ENCODE results near the gene OVOL3.
A peak's percentile ranks its signal among the peaks of the same experiment; 100 is the strongest.
"Not testable (repeated sequence)": the region's sequence is repeated elsewhere in the genome, so short reads cannot be mapped to it uniquely, and the experiment has no call there.

OVOL3 gene

DNA sequence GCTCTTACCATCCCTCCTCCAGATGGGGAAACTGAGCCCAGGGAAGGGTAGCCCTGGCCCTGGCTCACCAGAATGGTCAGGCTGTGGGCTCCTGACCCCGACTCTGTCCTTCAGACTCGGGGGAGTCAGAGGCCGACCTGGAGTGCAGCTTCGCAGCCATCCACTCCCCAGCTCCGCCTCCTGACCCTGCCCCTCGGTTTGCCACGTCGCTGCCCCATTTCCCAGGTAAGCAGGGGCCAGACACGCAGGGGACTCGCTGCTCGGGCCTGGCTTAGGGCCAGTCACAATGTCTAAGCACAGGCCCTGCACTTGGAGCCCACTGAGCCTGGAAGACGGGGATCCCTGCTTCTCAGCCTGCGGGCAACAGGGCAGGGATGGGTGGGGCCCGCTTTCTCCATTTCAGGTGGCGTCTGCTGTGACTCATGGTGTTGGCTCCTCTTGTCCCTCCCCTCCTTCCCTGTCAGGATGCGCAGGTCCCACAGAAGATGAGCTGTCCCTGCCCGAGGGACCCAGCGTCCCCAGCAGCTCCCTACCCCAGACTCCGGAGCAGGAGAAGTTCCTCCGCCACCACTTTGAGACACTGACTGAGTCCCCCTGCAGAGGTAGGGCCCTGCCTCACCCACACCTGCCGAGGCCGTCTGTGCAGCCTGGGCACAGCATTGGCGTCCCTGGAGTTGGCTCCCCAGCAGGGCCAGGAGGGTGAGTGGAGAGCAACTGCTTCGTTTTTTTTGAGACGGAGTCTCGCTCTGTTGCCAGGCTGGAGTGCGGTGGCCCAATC lies 9.2 kb upstream of the OVOL3 start:
- DNase-seq: no peak

GRCh38 chr19:36103040-36103626 lies 7.8 kb upstream of the OVOL3 start:
- no peak for DNase-seq

DNA sequence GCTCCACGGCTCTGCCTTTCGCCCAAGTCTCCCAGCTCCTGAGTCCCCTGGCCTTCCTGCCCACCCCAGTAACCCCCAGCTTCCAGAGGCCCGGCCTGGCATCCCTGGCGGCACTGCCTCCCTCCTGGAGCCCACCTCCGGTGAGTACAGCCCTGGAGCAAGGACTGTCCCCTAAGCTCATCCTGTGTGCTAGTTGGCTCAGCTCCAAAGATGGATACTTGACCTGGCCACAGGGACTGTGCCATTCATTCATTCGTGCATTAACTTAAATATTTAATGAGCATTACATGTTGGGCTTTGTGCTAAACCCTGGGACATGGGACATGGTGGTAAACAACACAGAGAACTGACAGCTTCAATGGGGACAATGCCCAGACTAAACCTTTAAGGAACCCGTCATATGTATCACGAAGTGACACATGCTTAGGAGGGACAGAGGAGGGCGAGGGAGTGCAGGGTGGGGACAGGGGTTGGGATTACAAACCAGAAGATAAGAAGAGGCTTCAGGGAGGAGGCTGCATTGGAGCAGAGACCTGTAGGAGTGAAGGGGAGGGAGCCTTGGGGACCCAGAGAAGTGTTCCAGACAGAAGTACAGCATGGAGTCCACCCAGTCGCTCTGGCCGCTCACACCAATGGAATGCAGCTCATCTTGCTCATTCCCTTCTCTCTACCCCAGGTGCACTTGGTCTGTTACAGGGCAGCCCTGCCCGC lies 6.9 kb upstream of the OVOL3 start:
- DNase-seq: no peak

GRCh38 chr19:36106441-36106840 lies 4.5 kb upstream of the OVOL3 start:
- no peak for DNase-seq

GRCh38 chr19:36106991-36107390 lies 4.0 kb upstream of the OVOL3 start:
- no peak for DNase-seq

- DNase-seq: no peak
These were observed 2.3 kb upstream of the OVOL3 start for GRCh38 chr19:36108684-36109083.

- DNase-seq: no peak
These were observed 227 bp downstream of the OVOL3 start for GRCh38 chr19:36111200-36111539.

GRCh38 chr19:36112678-36113077 lies 1.7 kb downstream of the OVOL3 start:
- DNase-seq: no peak

DNA sequence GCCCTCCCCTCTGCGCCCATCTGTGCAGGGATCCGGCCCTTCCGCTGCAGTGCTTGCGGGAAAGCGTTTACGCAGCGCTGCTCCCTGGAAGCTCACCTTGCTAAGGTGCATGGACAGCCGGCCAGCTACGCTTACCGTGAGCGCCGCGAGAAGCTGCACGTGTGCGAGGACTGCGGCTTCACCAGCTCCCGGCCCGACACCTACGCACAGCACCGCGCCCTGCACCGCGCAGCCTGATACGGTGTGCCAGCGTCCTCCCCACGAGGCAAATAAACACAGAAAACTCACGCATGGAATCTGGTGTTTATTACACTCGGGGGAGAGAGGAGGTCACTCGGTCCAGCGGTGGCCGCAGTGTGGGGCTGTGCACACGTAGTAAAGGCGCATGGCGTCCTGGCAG lies 2.5 kb downstream of the OVOL3 start:
- DNase-seq: no peak

GRCh38 chr19:36113894-36114720 lies 3.2 kb downstream of the OVOL3 start:
- DNase-seq: no peak

GRCh38 chr19:36114721-36115452 lies 3.9 kb downstream of the OVOL3 start, which contains the start of gene POLR2I:
TSS of gene POLR2I (minus strand) at chr19:36114875. CDS start at chr19:36114856, 19 bp downstream.
- DNase-seq: peak; percentile 96

DNA sequence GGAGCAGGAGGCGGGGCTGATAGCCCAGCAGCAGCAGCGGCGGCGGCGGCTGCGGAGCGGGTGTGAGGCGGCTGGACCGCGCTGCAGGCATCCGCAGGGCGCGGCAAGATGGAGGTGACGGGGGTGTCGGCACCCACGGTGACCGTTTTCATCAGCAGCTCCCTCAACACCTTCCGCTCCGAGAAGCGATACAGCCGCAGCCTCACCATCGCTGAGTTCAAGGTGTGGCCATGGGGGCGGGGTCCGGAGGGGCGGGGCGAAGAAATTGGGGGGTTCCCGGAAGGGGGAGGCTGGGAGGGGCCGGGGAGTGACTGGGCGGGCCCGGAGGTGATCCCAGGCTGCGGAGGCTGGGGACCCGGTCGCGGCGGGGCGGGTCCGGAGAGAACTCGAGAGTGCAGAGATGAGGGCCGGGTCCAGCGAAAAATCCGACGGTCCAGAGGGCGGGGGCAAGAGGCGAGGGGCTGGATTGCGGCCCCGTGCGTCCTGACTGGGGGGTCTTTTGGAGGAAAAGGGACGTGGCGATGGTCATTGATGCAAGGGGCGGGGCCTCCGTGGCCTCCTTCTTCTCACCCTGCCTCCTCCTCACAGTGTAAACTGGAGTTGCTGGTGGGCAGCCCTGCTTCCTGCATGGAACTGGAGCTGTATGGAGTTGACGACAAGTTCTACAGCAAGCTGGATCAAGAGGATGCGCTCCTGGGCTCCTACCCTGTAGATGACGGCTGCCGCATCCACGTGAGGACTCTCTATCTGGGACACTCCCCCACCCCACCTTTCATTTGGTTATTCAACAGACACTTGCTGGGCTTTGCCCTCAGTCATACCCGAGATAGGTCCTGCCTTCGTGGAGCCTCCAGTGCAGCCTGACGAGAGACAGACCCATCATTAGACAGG lies 4.8 kb downstream of the OVOL3 start, which contains the start of gene TBCB:
Gene TBCB (plus strand): TSS at position 16 of the 891 bp plus-strand sequence. CDS start 93 bp downstream, at position 109.
- peak; percentile 90 for DNase-seq

DNA sequence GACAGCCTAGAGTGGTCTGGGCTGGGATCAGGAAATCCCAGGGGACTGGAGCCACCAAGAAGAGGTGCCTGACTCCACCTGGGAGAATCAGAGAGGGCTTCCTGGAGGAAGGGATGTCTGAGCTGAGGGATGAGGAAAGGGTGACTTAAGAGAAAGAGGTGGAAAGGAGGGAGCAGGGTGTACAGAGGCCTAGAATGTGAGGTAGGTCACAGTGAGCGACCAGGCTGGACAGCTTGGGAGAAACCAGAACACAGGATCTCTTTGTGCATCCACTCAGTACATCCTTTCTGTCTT lies 5.3 kb downstream of the OVOL3 start:
- DNase-seq: no peak

DNA sequence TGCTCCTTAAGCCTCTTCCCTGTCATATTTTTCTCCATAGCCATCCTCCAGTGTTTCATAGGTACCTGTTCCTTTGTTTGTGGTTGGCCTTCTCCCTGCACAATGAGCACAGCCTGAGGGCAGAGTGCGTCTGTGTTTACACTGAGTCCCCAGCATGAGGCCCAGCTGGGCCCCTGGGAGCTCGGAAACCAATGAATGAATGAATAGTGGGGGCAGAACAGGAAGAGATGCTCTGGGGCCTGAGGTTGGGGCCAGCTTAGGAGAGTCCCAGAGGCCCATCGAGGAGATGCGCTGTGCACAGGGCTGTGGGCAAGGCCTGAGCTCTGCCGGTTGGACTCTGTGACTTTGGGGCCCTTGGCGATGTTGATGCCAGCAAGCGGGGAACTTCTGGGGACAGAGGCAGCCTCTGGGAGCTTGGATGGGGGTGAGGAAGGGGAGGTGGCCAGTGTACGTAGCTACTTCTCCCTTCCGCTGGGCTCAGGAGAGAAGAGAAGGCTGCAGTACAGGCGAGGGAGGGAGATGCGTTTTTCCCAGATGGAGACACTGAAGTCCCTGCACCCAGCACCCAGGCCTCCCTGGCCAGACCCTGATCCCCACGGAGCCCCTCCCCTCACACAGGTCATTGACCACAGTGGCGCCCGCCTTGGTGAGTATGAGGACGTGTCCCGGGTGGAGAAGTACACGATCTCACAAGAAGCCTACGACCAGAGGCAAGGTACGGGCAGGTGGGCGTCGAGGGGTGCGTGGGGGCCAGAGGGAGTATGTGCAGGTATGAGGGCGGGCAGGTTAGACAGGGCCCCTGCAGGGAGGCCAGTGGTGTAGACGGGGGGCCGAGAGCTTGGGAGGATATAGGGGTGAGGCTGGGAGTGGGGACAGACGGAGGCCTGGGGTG lies 9.4 kb downstream of the OVOL3 start:
- DNase-seq: no peak

GRCh38 chr19:36120984-36121358 lies 10.0 kb downstream of the OVOL3 start:
- DNase-seq: no peak

DNA sequence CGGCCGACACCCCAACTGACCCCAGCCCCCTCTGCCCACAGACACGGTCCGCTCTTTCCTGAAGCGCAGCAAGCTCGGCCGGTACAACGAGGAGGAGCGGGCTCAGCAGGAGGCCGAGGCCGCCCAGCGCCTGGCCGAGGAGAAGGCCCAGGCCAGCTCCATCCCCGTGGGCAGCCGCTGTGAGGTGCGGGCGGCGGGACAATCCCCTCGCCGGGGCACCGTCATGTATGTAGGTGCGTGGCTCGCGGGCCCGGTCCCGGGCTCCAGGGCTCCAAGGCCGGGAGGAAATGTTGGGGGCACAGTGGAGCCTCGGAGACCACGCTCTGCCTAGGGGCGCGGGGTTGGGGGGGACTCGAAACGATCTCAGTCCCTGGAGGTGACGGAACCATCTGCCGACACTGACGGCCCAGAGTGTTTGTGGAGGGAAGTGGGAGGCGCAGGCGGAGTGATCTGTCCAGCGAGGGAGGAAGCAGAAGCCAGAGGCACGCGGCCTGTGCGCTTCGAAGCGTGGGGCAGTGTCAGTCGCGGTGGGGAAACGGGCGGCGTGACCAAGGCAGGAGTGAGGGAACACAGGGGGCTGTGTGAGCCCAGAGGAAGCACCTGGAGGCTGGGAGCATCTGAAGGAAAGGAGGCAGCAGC lies 10.7 kb downstream of the OVOL3 start:
- no peak for DNase-seq

DNA sequence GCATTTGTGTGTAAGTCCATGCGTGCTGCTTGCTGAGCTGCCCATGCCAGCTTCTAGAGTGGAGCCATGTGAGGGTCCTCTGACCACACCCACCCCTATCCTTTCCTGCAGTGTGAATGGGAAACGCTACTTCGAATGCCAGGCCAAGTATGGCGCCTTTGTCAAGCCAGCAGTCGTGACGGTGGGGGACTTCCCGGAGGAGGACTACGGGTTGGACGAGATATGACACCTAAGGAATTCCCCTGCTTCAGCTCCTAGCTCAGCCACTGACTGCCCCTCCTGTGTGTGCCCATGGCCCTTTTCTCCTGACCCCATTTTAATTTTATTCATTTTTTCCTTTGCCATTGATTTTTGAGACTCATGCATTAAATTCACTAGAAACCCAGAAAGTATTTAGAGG lies 14.6 kb downstream of the OVOL3 start:
- no peak for DNase-seq

- DNase-seq: no peak
These were observed 17.4 kb downstream of the OVOL3 start for GRCh38 chr19:36128392-36128736.

DNA sequence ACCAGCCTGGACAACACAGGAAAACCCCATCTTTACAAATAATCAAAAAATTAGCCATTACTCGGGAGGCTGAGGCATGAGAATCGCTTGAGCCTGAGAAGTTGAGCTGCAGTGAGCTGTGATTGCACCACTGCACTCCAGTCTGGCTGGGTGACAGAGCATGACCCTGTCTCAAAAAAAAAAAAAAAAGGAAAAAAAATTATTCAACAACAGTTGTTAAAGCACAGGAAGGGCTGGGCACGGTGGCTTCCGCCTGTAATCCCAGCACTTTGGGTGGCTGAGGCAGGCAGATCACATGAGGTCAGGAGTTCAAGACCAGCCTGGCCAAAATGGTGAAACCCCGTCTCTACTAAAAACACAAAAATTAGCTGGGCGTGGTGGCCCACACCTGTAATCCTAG lies 20.3 kb downstream of the OVOL3 start:
- DNase-seq: not testable (repeated sequence)

- not testable (repeated sequence) for DNase-seq
These were observed 23.9 kb downstream of the OVOL3 start for GRCh38 chr19:36134867-36135266.
